Measurements from ENCODE around the gene HDAC11.

GRCh38 chr3:13487403-13487802, 7.3 kb downstream of the HDAC11 start:
- TF ChIP-seq CTCF (IDR thresholded peaks at IDR 0.05) (no peak), POLR2A (IDR thresholded peaks at IDR 0.05) (no peak)
